NCI-H2196 treated with DMSO at 0.1 percent for 48 hours (cell line): ENCODE results near the gene PELI3.
"Not testable (repeated sequence)": the region's sequence is repeated elsewhere in the genome, so short reads cannot be mapped to it uniquely, and the experiment has no call there.

Experiments
- DNase-seq: peaks from one replicate; lab custom pipeline; 2025; ENCODE audit not compliant: unreplicated experiment; lab: John Stamatoyannopoulos, UW

Gene PELI3

GRCh38 chr11:66466225-66467033 is at the start of gene PELI3:
TSS of gene PELI3 (plus strand) at chr11:66466905. CDS start at chr11:66468129, 1,224 bp downstream.
- DNase-seq, result peak; percentile 82

GRCh38 chr11:66417000-66417399 is 49.7 kb upstream of the PELI3 start:
- no peak for DNase-seq

- peak; percentile 86 for DNase-seq
Observed at GRCh38 chr11:66418168-66418985, 48.3 kb upstream of the PELI3 start.

- DNase-seq, result no peak
Observed at GRCh38 chr11:66418986-66419308, 47.8 kb upstream of the PELI3 start.

- no peak for DNase-seq
Observed at GRCh38 chr11:66419825-66420224, 46.9 kb upstream of the PELI3 start.

- DNase-seq, result no peak
Observed at GRCh38 chr11:66420671-66421476, 45.8 kb upstream of the PELI3 start, which contains the start of gene NPAS4. TSS of gene NPAS4 (plus strand) at chr11:66421035. CDS start at chr11:66421180, 145 bp downstream.

GRCh38 chr11:66421492-66422205 is 45.1 kb upstream of the PELI3 start:
- DNase-seq, result no peak

GRCh38 chr11:66426314-66426713 is 40.4 kb upstream of the PELI3 start:
- DNase-seq, result no peak

- no peak for DNase-seq
Observed at GRCh38 chr11:66428933-66429332, 37.8 kb upstream of the PELI3 start.

GRCh38 chr11:66429983-66430602 is 36.6 kb upstream of the PELI3 start:
- peak; percentile 59 for DNase-seq

GRCh38 chr11:66431287-66431686 is 35.4 kb upstream of the PELI3 start:
- DNase-seq, result not testable (repeated sequence)

GRCh38 chr11:66431871-66432329 is 34.8 kb upstream of the PELI3 start:
- DNase-seq, result not testable (repeated sequence)

- DNase-seq, result no peak
Observed at GRCh38 chr11:66432597-66432996, 34.1 kb upstream of the PELI3 start.

- no peak for DNase-seq
Observed at GRCh38 chr11:66437979-66438503, 28.7 kb upstream of the PELI3 start.

GRCh38 chr11:66438504-66439466 is 27.9 kb upstream of the PELI3 start, which contains the start of gene MRPL11:
TSS of gene MRPL11 (minus strand) at chr11:66438848. CDS start at chr11:66438754, 94 bp downstream.
- peak; percentile 84 for DNase-seq

GRCh38 chr11:66440101-66440939 is 26.4 kb upstream of the PELI3 start:
- DNase-seq, result not testable (repeated sequence)

- not testable (repeated sequence) for DNase-seq
Observed at GRCh38 chr11:66440940-66441282, 25.8 kb upstream of the PELI3 start.

- DNase-seq, result no peak
Observed at GRCh38 chr11:66443602-66444001, 23.1 kb upstream of the PELI3 start.
